ENCODE results near the gene AP1B1. TPM values are rescaled to one million over a fixed set of nuclear protein-coding genes. Genes with fewer than 3 reads are reported as not detected.

The AP1B1 gene
- total and polyA plus RNA-seq, 2 of the 13 experiments (the other 11 are each of a cell fraction or from before 2014, with no cell fraction given): 26.6 to 29.7 TPM

DNA sequence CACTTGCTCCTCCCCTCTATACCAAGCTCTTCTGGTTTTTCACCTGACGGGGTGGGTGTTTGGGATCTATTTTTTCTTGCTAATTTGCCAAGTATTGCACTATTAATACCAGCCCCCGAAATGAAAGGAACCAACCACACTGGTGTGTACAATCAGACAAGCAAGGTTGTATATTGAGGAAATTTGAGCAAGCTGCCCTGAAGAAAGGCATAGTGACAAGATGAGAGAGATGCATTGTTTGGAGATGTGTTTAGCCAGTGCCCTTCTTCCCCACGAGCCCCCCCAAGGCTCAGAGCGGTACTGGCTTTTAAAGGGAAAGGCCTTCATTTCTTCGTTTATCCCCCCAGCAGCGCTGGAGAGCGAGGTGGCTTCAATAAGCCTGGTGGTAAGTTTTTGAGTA lies 97.2 kb downstream of the AP1B1 start:
- POLR2A ChIA-PET: no interaction called here
- 93% methylated on average over 7 of the region's 7 CpGs for WGBS (ENCODE audit: low lambda C conversion rate)
- H3K4me2 ChIP-seq (ENCODE audit: low read depth, low read length): no peak overlapping the region
- no peaks in the 10 kb centered on the region for H3K27me3 ChIP-seq (ENCODE audit: control insufficient read depth in 1 of 2, insufficient read depth in 2 of 2, low read length in 2 of 2)
- CTCF ChIA-PET (ENCODE audit: low intra/inter-chr PET ratio, low total read pairs): no interaction called here
- H4K20me1 ChIP-seq (ENCODE audit: insufficient read depth, low read length): peaks cover 10% of the 10 kb centered on the region
- no peak overlapping the region for H3K27ac ChIP-seq (ENCODE audit: extremely low read length, insufficient read depth, low read length)
- H3K9me3 ChIP-seq (ENCODE audit: low read length): no peaks in the 10 kb centered on the region
- no peaks in the 10 kb centered on the region for H3K4me1 ChIP-seq (ENCODE audit: insufficient read depth, low read length)
- H3K9ac ChIP-seq (ENCODE audit: insufficient read depth, low read depth, low read length): no peak overlapping the region
- BruUV-seq (replicated peaks): no TSS peak
- no peak overlapping the region for H3K4me3 ChIP-seq (replicated peaks in 1 of 3; ENCODE audit: insufficient read depth in 1 of 3, low read depth in 2 of 3, low read length in 3 of 3)
- H2AFZ ChIP-seq (ENCODE audit: low read length): no peak overlapping the region
- H3K36me3 ChIP-seq (replicated peaks in 1 of 2; ENCODE audit: control insufficient read depth in 1 of 2, insufficient read depth in 2 of 2, low read length in 2 of 2): peaks cover 38 to 96% of the 10 kb centered on the region in 2 experiments
- in situ Hi-C loops (cut with HindIII; ENCODE audit: extremely low pct_ligation_motif_present, low pct_unique_long_range_greater_than_20kb) (no loop called here), intact Hi-C loops (cut with micrococcal nuclease; ENCODE audit: unreplicated experiment) (no loop called here)
- ATAC-seq (peak; percentile 23; the same call in 2 of the 3 replicates), DNase-seq (ENCODE audit: low spot score) (no peak), FAIRE-seq (no peak)
- TF ChIP-seq ZNF619 (CRISPR knock-in tag; IDR thresholded peaks at IDR 0.05): no peak
- TF ChIP-seq POLR2G (IDR thresholded peaks at IDR 0.05; ENCODE audit: low read depth, low read length): peak; percentile 34; the same call in 1 of the 2 replicates
- TF ChIP-seq CHD2 (IDR thresholded peaks at IDR 0.05; ENCODE audit: low read depth, low read length): no peak
- TF ChIP-seq RBM22 (optimal IDR thresholded peaks at IDR 0.05; ENCODE audit: low read length): peak; percentile 89
- TF ChIP-seq, protein P1, sequence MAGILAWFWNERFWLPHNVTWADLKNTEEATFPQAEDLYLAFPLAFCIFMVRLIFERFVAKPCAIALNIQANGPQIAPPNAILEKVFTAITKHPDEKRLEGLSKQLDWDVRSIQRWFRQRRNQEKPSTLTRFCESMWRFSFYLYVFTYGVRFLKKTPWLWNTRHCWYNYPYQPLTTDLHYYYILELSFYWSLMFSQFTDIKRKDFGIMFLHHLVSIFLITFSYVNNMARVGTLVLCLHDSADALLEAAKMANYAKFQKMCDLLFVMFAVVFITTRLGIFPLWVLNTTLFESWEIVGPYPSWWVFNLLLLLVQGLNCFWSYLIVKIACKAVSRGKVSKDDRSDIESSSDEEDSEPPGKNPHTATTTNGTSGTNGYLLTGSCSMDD (CRISPR knock-in tag; IDR thresholded peaks at IDR 0.05): no peak
- peak in 1 of 2 experiments; percentile 26; a peak in 1 of 4 replicates for TF ChIP-seq POLR2A (IDR thresholded peaks at IDR 0.05; ENCODE audit: insufficient read depth in 1 of 2, low read depth in 2 of 2, low read length in 2 of 2)
- 0 out of 2 replicates have a peak, but pooled peaks have one; percentile 87 for TF ChIP-seq POLR2AphosphoS2 (IDR thresholded peaks at IDR 0.05; ENCODE audit: low read depth, low read length)
- peaks cover 8% of the 10 kb centered on the region for H3K79me2 ChIP-seq (ENCODE audit: insufficient read depth, low read length)

DNA sequence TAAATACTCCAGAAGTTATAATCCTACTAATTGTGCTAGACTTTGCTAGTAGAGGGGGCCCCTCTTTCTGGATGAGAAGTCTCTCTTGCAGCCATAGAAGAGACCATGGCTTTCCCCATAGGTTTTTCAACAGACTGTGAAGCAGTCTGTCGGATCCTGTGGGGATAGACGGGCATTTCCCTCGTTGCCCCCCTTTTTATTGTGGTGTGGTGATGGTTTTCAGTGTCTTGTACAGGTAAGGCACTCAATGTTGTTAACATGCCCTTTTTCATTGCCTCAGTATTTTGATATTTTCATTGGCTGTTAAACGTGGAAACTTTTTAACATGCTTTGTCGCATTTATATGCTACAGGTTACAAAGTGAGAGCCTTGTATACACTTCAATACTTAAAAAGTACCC lies 98.3 kb downstream of the AP1B1 start:
- DNase-seq (ENCODE audit: low spot score) (no peak), ATAC-seq (no peak), FAIRE-seq (no peak)
- Histone ChIP-seq H3K36me3 (replicated peaks in 1 of 2; ENCODE audit: control insufficient read depth in 1 of 2, insufficient read depth in 2 of 2, low read length in 2 of 2) (peaks cover 37 to 90% of the 10 kb centered on the region in 2 experiments), H3K9ac (ENCODE audit: insufficient read depth, low read depth, low read length) (no peak overlapping the region), H3K27ac (ENCODE audit: extremely low read length, insufficient read depth, low read length) (no peak overlapping the region), H3K9me3 (ENCODE audit: low read length) (no peaks in the 10 kb centered on the region), H3K27me3 (ENCODE audit: control insufficient read depth in 1 of 2, insufficient read depth in 2 of 2, low read length in 2 of 2) (no peaks in the 10 kb centered on the region), H3K4me1 (ENCODE audit: insufficient read depth, low read length) (no peaks in the 10 kb centered on the region), H3K4me2 (ENCODE audit: low read depth, low read length) (no peak overlapping the region), H3K4me3 (replicated peaks in 1 of 3; ENCODE audit: insufficient read depth in 1 of 3, low read depth in 2 of 3, low read length in 3 of 3) (no peak overlapping the region), H3K79me2 (ENCODE audit: insufficient read depth, low read length) (peaks cover 8% of the 10 kb centered on the region), H2AFZ (ENCODE audit: low read length) (no peak overlapping the region), H4K20me1 (ENCODE audit: insufficient read depth, low read length) (peaks cover 10% of the 10 kb centered on the region)
- intact Hi-C loops (cut with micrococcal nuclease; ENCODE audit: unreplicated experiment): no loop called here
- TF ChIP-seq NFRKB (IDR thresholded peaks at IDR 0.05) (no peak), ZNF547 (CRISPR knock-in tag; IDR thresholded peaks at IDR 0.05) (no peak), GATA4 (IDR thresholded peaks at IDR 0.05; ENCODE audit: borderline replicate concordance, low read depth) (no peak), NFKBIZ (CRISPR knock-in tag; IDR thresholded peaks at IDR 0.05) (no peak), RARA (CRISPR knock-in tag; IDR thresholded peaks at IDR 0.05) (no peak), RBM22 (optimal IDR thresholded peaks at IDR 0.05; ENCODE audit: low read length) (peak; percentile 58)
- TF ChIP-seq, protein P2, sequence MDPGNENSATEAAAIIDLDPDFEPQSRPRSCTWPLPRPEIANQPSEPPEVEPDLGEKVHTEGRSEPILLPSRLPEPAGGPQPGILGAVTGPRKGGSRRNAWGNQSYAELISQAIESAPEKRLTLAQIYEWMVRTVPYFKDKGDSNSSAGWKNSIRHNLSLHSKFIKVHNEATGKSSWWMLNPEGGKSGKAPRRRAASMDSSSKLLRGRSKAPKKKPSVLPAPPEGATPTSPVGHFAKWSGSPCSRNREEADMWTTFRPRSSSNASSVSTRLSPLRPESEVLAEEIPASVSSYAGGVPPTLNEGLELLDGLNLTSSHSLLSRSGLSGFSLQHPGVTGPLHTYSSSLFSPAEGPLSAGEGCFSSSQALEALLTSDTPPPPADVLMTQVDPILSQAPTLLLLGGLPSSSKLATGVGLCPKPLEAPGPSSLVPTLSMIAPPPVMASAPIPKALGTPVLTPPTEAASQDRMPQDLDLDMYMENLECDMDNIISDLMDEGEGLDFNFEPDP (CRISPR knock-in tag; conservative IDR thresholded peaks at IDR 0.05): no peak
- BruUV-seq (replicated peaks): no TSS peak
- ChIA-PET POLR2A (no interaction called here), CTCF (ENCODE audit: low intra/inter-chr PET ratio, low total read pairs) (no interaction called here)
- 97% methylated on average over 5 of the region's 5 CpGs for WGBS (ENCODE audit: low lambda C conversion rate)
- in situ Hi-C loops (cut with HindIII; ENCODE audit: extremely low pct_ligation_motif_present, low pct_unique_long_range_greater_than_20kb): no loop called here

All from HepG2 (cell line).